ENCODE measurements around the gene EIF3L.

Gene EIF3L

DNA sequence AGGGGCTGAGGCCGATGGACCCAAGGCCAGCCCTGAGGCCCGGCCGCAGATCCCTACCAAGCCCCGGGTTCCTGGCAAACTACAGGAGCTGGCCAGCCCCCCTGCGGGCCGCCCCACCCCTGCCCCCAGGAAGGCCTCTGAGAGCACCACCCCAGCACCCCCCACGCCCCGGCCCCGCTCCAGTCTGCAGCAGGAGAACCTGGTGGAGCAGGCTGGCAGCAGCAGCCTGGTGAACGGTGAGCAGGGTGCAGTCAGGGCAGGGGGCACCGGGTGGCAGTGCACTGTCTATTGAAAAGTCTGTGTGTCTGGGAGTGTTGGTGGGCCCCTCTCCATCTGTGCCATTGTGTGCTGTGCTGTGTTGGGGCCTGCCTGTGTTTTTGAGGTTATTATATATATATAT is 73.0 kb downstream of the EIF3L start:
- DNase-seq (ENCODE audit: low read depth): no peak
- no peak for TF ChIP-seq CTCF (IDR thresholded peaks at IDR 0.05; ENCODE audit: low read depth, low read length)
- TF ChIP-seq POLR2A (IDR thresholded peaks at IDR 0.05; ENCODE audit: extremely low read depth, insufficient read length): no peak
- no peak for TF ChIP-seq MAX (IDR thresholded peaks at IDR 0.05; ENCODE audit: low read depth, low read length)
- TF ChIP-seq MYC (IDR thresholded peaks at IDR 0.05; ENCODE audit: low read depth, low read length): no peak
- H3K4me3 ChIP-seq (ENCODE audit: low read depth, low read length): no peak overlapping the region

GRCh38 chr22:37923927-37924326 is 74.7 kb downstream of the EIF3L start:
- DNase-seq (ENCODE audit: low read depth): no peak
- TF ChIP-seq CTCF (IDR thresholded peaks at IDR 0.05; ENCODE audit: low read depth, low read length): no peak
- TF ChIP-seq MYC (IDR thresholded peaks at IDR 0.05; ENCODE audit: low read depth, low read length): no peak
- no peak for TF ChIP-seq POLR2A (IDR thresholded peaks at IDR 0.05; ENCODE audit: extremely low read depth, insufficient read length)
- TF ChIP-seq MAX (IDR thresholded peaks at IDR 0.05; ENCODE audit: low read depth, low read length): no peak
- H3K4me3 ChIP-seq (ENCODE audit: low read depth, low read length): no peak overlapping the region

DNA sequence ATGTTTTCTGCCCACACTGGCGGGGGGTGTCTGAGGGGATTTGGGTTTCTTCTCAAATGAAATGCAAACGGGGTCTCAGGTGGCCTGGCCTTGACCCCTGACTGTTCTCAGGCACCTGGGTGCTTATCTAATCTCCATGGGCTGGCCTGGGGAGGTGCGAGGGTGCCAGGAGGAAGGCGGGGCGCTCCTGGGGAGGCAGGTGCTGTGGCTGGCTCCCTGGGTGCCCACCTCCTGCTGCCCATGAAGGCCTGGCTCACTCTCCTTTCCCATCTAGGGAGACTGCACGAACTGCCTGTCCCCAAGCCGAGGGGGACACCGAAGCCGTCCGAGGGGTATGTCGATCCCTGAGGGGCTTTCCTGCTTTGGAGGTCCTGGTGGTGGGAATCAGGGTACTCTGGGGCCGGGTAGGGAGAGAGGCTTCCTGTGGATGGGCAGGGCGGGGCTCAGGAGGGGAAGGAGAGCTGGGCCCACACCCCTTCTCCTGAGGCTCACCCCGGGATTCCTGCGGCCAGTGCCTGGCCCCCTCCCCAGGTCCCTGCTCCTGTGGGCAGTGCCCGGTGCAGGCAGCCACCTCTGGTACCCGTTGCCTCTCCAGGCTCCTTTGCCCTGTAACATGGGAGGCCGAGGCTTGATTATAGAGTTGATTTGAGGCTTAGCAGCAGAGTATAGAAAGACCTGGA is 75.3 kb downstream of the EIF3L start:
- no peak for DNase-seq (ENCODE audit: low read depth)
- H3K4me3 ChIP-seq (ENCODE audit: low read depth, low read length): no peak overlapping the region
- TF ChIP-seq CTCF (IDR thresholded peaks at IDR 0.05; ENCODE audit: low read depth, low read length): no peak
- TF ChIP-seq MAX (IDR thresholded peaks at IDR 0.05; ENCODE audit: low read depth, low read length): no peak
- TF ChIP-seq MYC (IDR thresholded peaks at IDR 0.05; ENCODE audit: low read depth, low read length): no peak
- TF ChIP-seq POLR2A (IDR thresholded peaks at IDR 0.05; ENCODE audit: extremely low read depth, insufficient read length): no peak

DNA sequence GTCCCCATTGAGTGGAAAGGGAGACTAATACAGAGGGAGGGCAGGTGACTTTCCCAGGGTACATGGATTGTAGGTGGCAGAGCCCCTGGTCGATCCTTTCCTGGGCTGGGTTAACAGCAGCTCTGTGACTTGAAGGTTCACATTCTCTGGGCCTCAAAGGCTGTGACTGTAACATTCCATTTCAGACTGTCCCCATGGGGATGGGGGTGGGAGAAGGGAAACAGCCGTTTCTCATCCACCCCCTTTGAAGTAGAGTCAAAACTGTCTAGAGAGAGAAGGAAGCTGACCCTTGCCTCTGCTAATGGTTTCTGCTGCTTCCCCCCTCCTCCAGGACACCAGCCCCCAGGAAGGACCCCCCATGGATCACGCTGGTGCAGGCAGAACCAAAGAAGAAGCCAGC is 76.1 kb downstream of the EIF3L start:
- DNase-seq (ENCODE audit: low read depth): no peak
- no peak for TF ChIP-seq MAX (IDR thresholded peaks at IDR 0.05; ENCODE audit: low read depth, low read length)
- no peak for TF ChIP-seq CTCF (IDR thresholded peaks at IDR 0.05; ENCODE audit: low read depth, low read length)
- no peak for TF ChIP-seq POLR2A (IDR thresholded peaks at IDR 0.05; ENCODE audit: extremely low read depth, insufficient read length)
- TF ChIP-seq MYC (IDR thresholded peaks at IDR 0.05; ENCODE audit: low read depth, low read length): no peak
- no peak overlapping the region for H3K4me3 ChIP-seq (ENCODE audit: low read depth, low read length)

- no peak overlapping the region for H3K4me3 ChIP-seq (ENCODE audit: low read depth, low read length)
- TF ChIP-seq CTCF (IDR thresholded peaks at IDR 0.05; ENCODE audit: low read depth, low read length): no peak
- no peak for TF ChIP-seq POLR2A (IDR thresholded peaks at IDR 0.05; ENCODE audit: extremely low read depth, insufficient read length)
- TF ChIP-seq MYC (IDR thresholded peaks at IDR 0.05; ENCODE audit: low read depth, low read length): no peak
- TF ChIP-seq MAX (IDR thresholded peaks at IDR 0.05; ENCODE audit: low read depth, low read length): no peak
- no peak for DNase-seq (ENCODE audit: low read depth)
Measured at GRCh38 chr22:37925767-37926166, 76.5 kb downstream of the EIF3L start.

All from NB4 (cell line).